Hepatocyte (in vitro differentiated cells): ENCODE data around the gene SDHA. TPM values are rescaled to one million over a fixed set of nuclear protein-coding genes. Genes with fewer than 3 reads are reported as not detected.

Experiments
- DNase-seq: peaks from one replicate; pipeline ENCODE4 v3.0.0-alpha.2; 2016; ENCODE audit warnings: low spot score
- H2AFZ ChIP-seq: fragments of 200-600 bp; sonication (generic); 2 replicates; pipeline ENCODE4 v1.6.0; 2016; ENCODE audit warnings: antibody characterized with exemption, mild to moderate bottlenecking
- H3K27ac ChIP-seq: fragments of 200-600 bp; sonication (generic); 2 replicates; pipeline ENCODE4 v1.5.1; 2016; ENCODE audit warnings: mild to moderate bottlenecking
- H3K27me3 ChIP-seq: fragments of 200-600 bp; sonication (generic); 2 replicates; pipeline ENCODE4 v1.6.1; 2016
- H3K36me3 ChIP-seq: fragments of 200-600 bp; sonication (generic); replicated peaks from 2 replicates; pipeline ENCODE4 v1.5.1; 2016; ENCODE audit warnings: low read depth; ENCODE audit not compliant: insufficient read depth
- H3K4me1 ChIP-seq: fragments of 200-600 bp; sonication (generic); 2 replicates; pipeline ENCODE4 v1.5.1; 2016; ENCODE audit warnings: mild to moderate bottlenecking, moderate library complexity; ENCODE audit not compliant: insufficient read depth
- H3K4me2 ChIP-seq: fragments of 200-600 bp; sonication (generic); 2 replicates; pipeline ENCODE4 v1.6.0; 2016
- H3K4me3 ChIP-seq: fragments of 200-600 bp; sonication (generic); 2 replicates; pipeline ENCODE4 v1.5.1; 2016; ENCODE audit warnings: mild to moderate bottlenecking
- H3K79me2 ChIP-seq: fragments of 200-600 bp; sonication (generic); 2 replicates; pipeline ENCODE4 v1.6.0; 2017; ENCODE audit warnings: mild to moderate bottlenecking
- H3K9me2 ChIP-seq: fragments of 200-600 bp; sonication (generic); replicated peaks from 2 replicates; pipeline ENCODE4 v1.6.0; 2017; ENCODE audit warnings: mild to moderate bottlenecking; ENCODE audit not compliant: insufficient read depth
- H3K9me3 ChIP-seq: fragments of 200-600 bp; sonication (generic); 2 replicates; pipeline ENCODE4 v1.5.1; 2016; ENCODE audit warnings: low read depth, mild to moderate bottlenecking
- H4K20me1 ChIP-seq: fragments of 200-600 bp; sonication (generic); 2 replicates; pipeline ENCODE4 v1.6.0; 2016; ENCODE audit warnings: mild to moderate bottlenecking; ENCODE audit not compliant: insufficient read depth, poor library complexity, severe bottlenecking
- CTCF ChIP-seq: fragments of 200-600 bp; sonication (generic); IDR thresholded peaks from 2 replicates; pipeline ENCODE4 v1.5.1; 2016; ENCODE audit warnings: antibody characterized with exemption, mild to moderate bottlenecking; ENCODE audit not compliant: poor library complexity
- EZH2 ChIP-seq: fragments of 200-600 bp; sonication (generic); IDR thresholded peaks from 2 replicates; pipeline ENCODE4 v1.6.1; 2016; ENCODE audit warnings: antibody characterized with exemption, mild to moderate bottlenecking, borderline replicate concordance
- EZH2phosphoT487 ChIP-seq: fragments of 200-600 bp; sonication (generic); IDR thresholded peaks from one replicate; pipeline ENCODE4 v1.6.1; 2018; ENCODE audit warnings: antibody characterized with exemption, mild to moderate bottlenecking, low read depth, moderate library complexity; ENCODE audit not compliant: unreplicated experiment, severe bottlenecking
- WGBS: methylation state at CpG from one replicate; pipeline ENCODE4 v1.1.6; 2016; ENCODE audit warnings: low lambda C conversion rate; ENCODE audit errors: missing lambda C conversion rate; 5-methylcytosine and 5-hydroxymethylcytosine counted together
- polyA plus RNA-seq: library from polyadenylated mRNA; unstranded; fragments of >200 nt; fragmentation: Nextera tagmentation; extraction: Ambion mirVana; gene quantifications from 2 replicates; pipeline ENCODE4 v1.2.1, GENCODE V29; 2016
- total RNA-seq: library from RNA; depleted of rRNA; stranded (reverse); fragments of >200 nt; gene quantifications from 2 replicates; pipeline ENCODE4 v1.2.3, GENCODE V29; 2014

SDHA gene
- total and polyA plus RNA-seq, 2 experiments from 2014 or later = 102 to 159 TPM

- DNase-seq = no peak
- Histone ChIP-seq H3K36me3 (no peaks in the 10 kb centered on the region), H3K9me3 (no peaks in the 10 kb centered on the region), H3K27me3 (no peaks in the 10 kb centered on the region), H3K79me2 (no peaks in the 10 kb centered on the region), H2AFZ (no peak overlapping the region), H3K4me3 (no peak overlapping the region), H3K4me1 (no peaks in the 10 kb centered on the region), H4K20me1 (no peaks in the 10 kb centered on the region), H3K4me2 (no peak overlapping the region), H3K27ac (no peak overlapping the region), H3K9me2 (no peaks in the 10 kb centered on the region)
- TF ChIP-seq CTCF (no peak), EZH2 (no peak)
- 85% methylated on average over 9 of the region's 9 CpGs for WGBS
Observed at GRCh38 chr5:192691-192969, 25.5 kb upstream of the SDHA start.

- Histone ChIP-seq H3K4me2 (no peak overlapping the region), H4K20me1 (no peaks in the 10 kb centered on the region), H3K4me3 (no peak overlapping the region), H3K27me3 (no peaks in the 10 kb centered on the region), H3K36me3 (no peaks in the 10 kb centered on the region), H3K27ac (no peak overlapping the region), H3K79me2 (no peaks in the 10 kb centered on the region), H3K9me3 (no peaks in the 10 kb centered on the region), H2AFZ (no peak overlapping the region), H3K4me1 (no peaks in the 10 kb centered on the region), H3K9me2 (no peaks in the 10 kb centered on the region)
- 95% methylated on average over 8 of the region's 17 CpGs for WGBS
- TF ChIP-seq EZH2phosphoT487 = no peak
- DNase-seq = no peak
Observed at GRCh38 chr5:192970-193831, 24.9 kb upstream of the SDHA start.

- TF ChIP-seq EZH2phosphoT487 (no peak), EZH2 (no peak), CTCF (no peak)
- WGBS = 82% methylated on average over 15 of the region's 15 CpGs
- Histone ChIP-seq H4K20me1 (no peaks in the 10 kb centered on the region), H3K27me3 (no peaks in the 10 kb centered on the region), H3K9me3 (no peaks in the 10 kb centered on the region), H2AFZ (no peak overlapping the region), H3K36me3 (no peaks in the 10 kb centered on the region), H3K79me2 (no peaks in the 10 kb centered on the region), H3K4me2 (no peak overlapping the region), H3K27ac (no peak overlapping the region), H3K9me2 (no peaks in the 10 kb centered on the region), H3K4me1 (no peaks in the 10 kb centered on the region), H3K4me3 (no peak overlapping the region)
- no peak for DNase-seq
Observed at GRCh38 chr5:194102-194501, 24.0 kb upstream of the SDHA start.

GRCh38 chr5:194603-195209 is 23.4 kb upstream of the SDHA start:
- 96% methylated on average over 35 of the region's 36 CpGs for WGBS
- no peak overlapping the region for H2AFZ ChIP-seq
- H4K20me1 ChIP-seq = no peaks in the 10 kb centered on the region
- H3K79me2 ChIP-seq = no peaks in the 10 kb centered on the region
- no peak overlapping the region for H3K4me2 ChIP-seq
- TF ChIP-seq EZH2phosphoT487 = no peak
- no peak for TF ChIP-seq CTCF
- TF ChIP-seq EZH2 = no peak
- DNase-seq = no peak
- no peak overlapping the region for H3K27ac ChIP-seq
- H3K4me3 ChIP-seq = no peak overlapping the region
- no peaks in the 10 kb centered on the region for H3K9me2 ChIP-seq
- no peaks in the 10 kb centered on the region for H3K9me3 ChIP-seq
- no peaks in the 10 kb centered on the region for H3K36me3 ChIP-seq
- H3K27me3 ChIP-seq = no peaks in the 10 kb centered on the region
- H3K4me1 ChIP-seq = no peaks in the 10 kb centered on the region
